ENCODE results near the gene OTOP1.
"Not testable (repeated sequence)": the region's sequence is repeated elsewhere in the genome, so short reads cannot be mapped to it uniquely, and the experiment has no call there.

GRCh38 chr4:4257705-4258104 lies 31.0 kb upstream of the OTOP1 start:
- not testable (repeated sequence) for TF ChIP-seq CTCF, POLR2A, POLR2AphosphoS5 (IDR thresholded peaks at IDR 0.05)

Data from prostate gland (tissue), 2 donors.